GM12891 (cell line): Measurements from ENCODE around the gene DNAJA1.

ENCODE experiments used
- POLR2A ChIP-seq: IDR thresholded peaks from 2 replicates; pipeline ENCODE4 v1.6.1; 2011; ENCODE audit warnings: low read depth, low read length, control low read depth
- TAF1 ChIP-seq: IDR thresholded peaks from 2 replicates; pipeline ENCODE4 v1.6.1; 2011; ENCODE audit warnings: low read depth, low read length, control low read depth

DNA sequence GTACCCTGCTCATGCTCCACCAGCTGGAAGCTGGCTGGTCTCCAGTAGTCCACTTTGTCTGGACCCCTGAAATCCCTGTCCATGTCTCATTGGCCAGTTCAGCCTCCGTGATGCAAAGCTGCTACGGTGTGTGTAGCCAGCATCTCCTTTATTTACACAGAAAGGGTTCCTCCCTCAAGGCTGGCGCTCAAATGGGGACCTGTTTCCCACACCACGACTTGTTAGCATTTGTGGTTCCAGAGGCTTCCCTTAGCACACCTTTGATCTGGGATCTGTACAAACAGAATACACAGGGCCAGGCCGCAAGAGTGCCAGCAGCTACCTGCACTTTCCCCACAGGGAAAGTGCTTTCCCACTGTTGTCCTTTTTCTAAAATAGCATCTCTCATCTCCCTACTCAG is 57.1 kb downstream of the DNAJA1 start:
- TF ChIP-seq TAF1 (no peak), POLR2A (no peak)
